Esophagus muscularis mucosa (tissue), 4 donors: ENCODE measurements around the gene RIN3. TPM values are rescaled to one million over a fixed set of nuclear protein-coding genes. Genes with fewer than 3 reads are reported as not detected.

Experiments
- DNase-seq: peaks from one replicate; pipeline ENCODE4 v3.0.0-alpha.2; 2017; ENCODE audit errors: extremely low spot score
- H3K27ac ChIP-seq, 4 donors: fragments of 200-600 bp; sonication (generic); replicated peaks in 1 of 4; 1 replicate in 3 of 4; 2 replicates in 1 of 4; pipeline ENCODE4 v1.5.1; 2016 to 2019; ENCODE audit warnings: mild to moderate bottlenecking in 1 of 4
- H3K27me3 ChIP-seq, 4 donors: fragments of 200-600 bp; sonication (generic); one replicate each; pipeline versions ENCODE4 v1.5.1 to v1.6.0; 2016 to 2019
- H3K36me3 ChIP-seq, 4 donors: fragments of 200-600 bp; sonication (generic); one replicate each; pipeline ENCODE4 v1.5.1; 2016 to 2019
- H3K4me1 ChIP-seq, 4 donors: fragments of 200-600 bp; sonication (generic); one replicate each; pipeline ENCODE4 v1.5.1; 2016 to 2019
- H3K4me3 ChIP-seq, 4 donors: fragments of 200-600 bp; sonication (generic); 1 replicate in 2 of 4; 2 replicates in 2 of 4; pipeline ENCODE4 v1.5.1; 2016 to 2019; ENCODE audit warnings: mild to moderate bottlenecking in 4 of 4, moderate library complexity in 1 of 4
- H3K9me3 ChIP-seq, 4 donors: fragments of 200-600 bp; sonication (generic); 1 replicate in 3 of 4; 2 replicates in 1 of 4; pipeline ENCODE4 v1.5.1; 2016 to 2019
- EP300 ChIP-seq: sonication (generic); formaldehyde crosslinking; IDR thresholded peaks from one replicate; pipeline ENCODE4 v1.6.1; 2017; ENCODE audit warnings: antibody characterized with exemption
- POLR2A ChIP-seq: fragments of 450-650 bp; IDR thresholded peaks from one replicate; pipeline ENCODE4 v1.6.1; 2017; ENCODE audit warnings: antibody characterized with exemption, moderate library complexity, mild to moderate bottlenecking, low read depth
- POLR2AphosphoS5 ChIP-seq, 2 donors: sonication (generic); formaldehyde crosslinking; IDR thresholded peaks; one replicate each; pipeline ENCODE4 v1.6.1; 2017; ENCODE audit warnings: antibody characterized with exemption in 2 of 2
- WGBS: methylation state at CpG from one replicate; pipeline ENCODE4 v1.1.5; 2018; 5-methylcytosine and 5-hydroxymethylcytosine counted together
- intact Hi-C: fragments of 100-400 bp; cut with DNase I; formaldehyde crosslinking; loops from one replicate; pipeline ENCODE4 v1.15.1; 2023
- total RNA-seq, 4 donors: library from RNA; depleted of rRNA; stranded (reverse); fragments of >200 nt; gene quantifications; one replicate each; pipeline versions ENCODE4 v1.1.0 to v1.2.1, GENCODE V29; 2016
- TF ChIP-seq, protein P1 (sequence below), 3 experiments: fragments of 200-600 bp in 2 of 3; fragments of 450-650 bp in 1 of 3; sonication (generic) in 2 of 3; IDR thresholded peaks; one replicate each; pipeline ENCODE4 v1.5.1; 2017 to 2019; ENCODE audit warnings: antibody characterized with exemption in 3 of 3, mild to moderate bottlenecking in 2 of 3, moderate library complexity in 1 of 3

Gene RIN3
- total RNA-seq, 4 donors from 2014 or later = 10.6 to 20.0 (median 13.1) TPM

DNA sequence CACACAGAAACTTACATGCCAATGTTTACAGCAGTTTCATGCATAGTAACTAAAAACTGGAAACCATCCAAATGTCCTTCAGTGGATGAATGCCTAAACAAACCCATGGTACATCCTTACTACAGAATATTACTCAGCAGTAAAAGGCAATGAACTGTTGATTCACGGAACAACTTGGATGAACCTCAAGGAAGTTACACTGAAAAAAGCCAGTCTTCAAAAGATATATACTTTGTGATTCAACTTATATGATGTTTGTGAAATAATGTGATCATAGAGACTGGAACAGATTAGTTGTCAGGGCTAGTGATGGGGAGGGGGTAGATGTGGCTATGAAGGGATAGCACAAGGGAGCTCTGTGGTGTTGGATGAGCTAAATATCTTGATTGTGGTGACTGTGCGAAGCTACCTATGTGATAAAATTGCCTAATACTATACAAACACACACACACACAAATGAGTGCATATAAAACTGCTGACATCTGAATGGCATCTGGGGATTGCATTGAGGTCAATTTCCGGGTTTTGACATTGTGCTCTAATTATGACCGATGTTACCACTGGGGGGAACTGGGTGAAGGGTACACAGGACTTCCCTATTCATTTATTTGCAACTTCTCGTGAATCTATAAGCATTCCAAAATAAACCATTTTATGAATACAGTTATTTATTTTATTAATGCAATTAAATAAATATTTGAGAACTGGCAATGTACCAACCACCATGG, 94.3 kb downstream of the RIN3 start:
- Histone ChIP-seq H3K4me3 (no peak overlapping the region), H3K36me3 (peaks cover 0 to 4% (median 0%) of the 10 kb centered on the region in 4 donors), H3K27me3 (no peaks in the 10 kb centered on the region), H3K9me3 (no peaks in the 10 kb centered on the region), H3K4me1 (peaks cover 13 to 57% (median 37%) of the 10 kb centered on the region in 4 donors), H3K27ac (peak overlapping the region in 1 of 4 donors; percentile 33)
- TF ChIP-seq POLR2A = no peak
- no peak for TF ChIP-seq EP300
- no peak for TF ChIP-seq POLR2AphosphoS5 (IDR thresholded peaks at IDR 0.05)
- TF ChIP-seq, protein P1, sequence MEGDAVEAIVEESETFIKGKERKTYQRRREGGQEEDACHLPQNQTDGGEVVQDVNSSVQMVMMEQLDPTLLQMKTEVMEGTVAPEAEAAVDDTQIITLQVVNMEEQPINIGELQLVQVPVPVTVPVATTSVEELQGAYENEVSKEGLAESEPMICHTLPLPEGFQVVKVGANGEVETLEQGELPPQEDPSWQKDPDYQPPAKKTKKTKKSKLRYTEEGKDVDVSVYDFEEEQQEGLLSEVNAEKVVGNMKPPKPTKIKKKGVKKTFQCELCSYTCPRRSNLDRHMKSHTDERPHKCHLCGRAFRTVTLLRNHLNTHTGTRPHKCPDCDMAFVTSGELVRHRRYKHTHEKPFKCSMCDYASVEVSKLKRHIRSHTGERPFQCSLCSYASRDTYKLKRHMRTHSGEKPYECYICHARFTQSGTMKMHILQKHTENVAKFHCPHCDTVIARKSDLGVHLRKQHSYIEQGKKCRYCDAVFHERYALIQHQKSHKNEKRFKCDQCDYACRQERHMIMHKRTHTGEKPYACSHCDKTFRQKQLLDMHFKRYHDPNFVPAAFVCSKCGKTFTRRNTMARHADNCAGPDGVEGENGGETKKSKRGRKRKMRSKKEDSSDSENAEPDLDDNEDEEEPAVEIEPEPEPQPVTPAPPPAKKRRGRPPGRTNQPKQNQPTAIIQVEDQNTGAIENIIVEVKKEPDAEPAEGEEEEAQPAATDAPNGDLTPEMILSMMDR (IDR thresholded peaks at IDR 0.05) = no peak
- intact Hi-C loops = no loop called here
- WGBS = 86% methylated on average over 5 of the region's 5 CpGs
- no peak for DNase-seq

DNA sequence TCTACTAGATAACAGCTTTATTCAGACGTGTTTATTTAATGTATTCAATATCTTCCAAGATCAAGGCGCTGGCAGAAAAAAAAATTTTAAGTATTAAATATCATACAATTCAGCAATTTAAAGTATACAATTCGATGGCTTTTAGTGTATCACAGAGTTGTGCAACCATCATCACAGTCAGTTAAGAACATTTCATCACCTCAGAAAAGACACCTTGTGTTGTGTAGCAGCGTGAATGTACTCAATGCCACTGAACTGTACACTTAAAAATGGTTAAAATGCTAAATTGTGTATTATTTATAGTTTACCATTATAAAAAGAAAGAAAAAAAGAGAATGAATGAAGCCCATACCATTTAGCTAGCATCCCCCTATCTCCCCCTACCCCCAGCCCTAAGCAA, 96.4 kb downstream of the RIN3 start:
- Histone ChIP-seq H3K27ac (peak overlapping the region in 1 of 4 donors; percentile 63), H3K27me3 (no peaks in the 10 kb centered on the region), H3K9me3 (no peaks in the 10 kb centered on the region), H3K4me1 (peaks cover 0 to 39% (median 19%) of the 10 kb centered on the region in 4 donors), H3K36me3 (peaks cover 0 to 4% (median 0%) of the 10 kb centered on the region in 4 donors), H3K4me3 (no peak overlapping the region)
- WGBS = 87% methylated on average over 4 of the region's 4 CpGs
- no peak for DNase-seq
- intact Hi-C loops = loop anchor here (5.0 kb wide), 1 partner anchor 67 kb away; no protein-coding TSS in a partner anchor
- TF ChIP-seq, protein P1 (IDR thresholded peaks at IDR 0.05) = no peak
- TF ChIP-seq POLR2A (no peak), EP300 (no peak), POLR2AphosphoS5 (IDR thresholded peaks at IDR 0.05) (no peak)

DNA sequence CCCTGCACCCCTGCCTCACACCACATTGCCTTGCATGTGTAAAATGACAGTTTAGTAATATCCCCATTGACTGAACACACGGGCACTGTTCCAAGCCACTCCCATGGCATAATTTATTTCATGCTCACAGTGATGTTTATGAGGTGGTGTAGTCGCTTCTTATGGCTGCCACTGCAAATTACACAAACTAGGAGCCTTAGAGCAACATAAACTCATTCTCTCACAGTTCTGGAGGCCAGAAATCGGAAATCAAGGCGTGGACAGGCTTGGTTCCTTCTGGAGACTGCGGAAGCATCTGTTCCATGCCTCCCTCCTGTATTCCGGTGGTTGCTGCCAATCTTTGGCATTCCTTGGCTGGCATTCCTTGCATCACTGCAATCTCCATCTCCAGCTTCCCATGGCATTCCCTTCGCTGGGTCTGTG, 97.3 kb downstream of the RIN3 start:
- no peaks in the 10 kb centered on the region for H3K9me3 ChIP-seq
- DNase-seq = no peak
- H3K36me3 ChIP-seq = peaks cover 0 to 11% (median 2%) of the 10 kb centered on the region in 4 donors
- TF ChIP-seq, protein P1 (IDR thresholded peaks at IDR 0.05) = no peak
- TF ChIP-seq POLR2A (no peak), EP300 (no peak), POLR2AphosphoS5 (IDR thresholded peaks at IDR 0.05) (no peak)
- 79% methylated on average over 7 of the region's 7 CpGs for WGBS
- no peaks in the 10 kb centered on the region for H3K27me3 ChIP-seq
- peaks cover 0 to 32% (median 15%) of the 10 kb centered on the region in 4 donors for H3K4me1 ChIP-seq
- no peak overlapping the region for H3K27ac ChIP-seq
- intact Hi-C loops = loop anchor here (5.0 kb wide), 1 partner anchor 66 kb away; no protein-coding TSS in a partner anchor
- H3K4me3 ChIP-seq = no peak overlapping the region

DNA sequence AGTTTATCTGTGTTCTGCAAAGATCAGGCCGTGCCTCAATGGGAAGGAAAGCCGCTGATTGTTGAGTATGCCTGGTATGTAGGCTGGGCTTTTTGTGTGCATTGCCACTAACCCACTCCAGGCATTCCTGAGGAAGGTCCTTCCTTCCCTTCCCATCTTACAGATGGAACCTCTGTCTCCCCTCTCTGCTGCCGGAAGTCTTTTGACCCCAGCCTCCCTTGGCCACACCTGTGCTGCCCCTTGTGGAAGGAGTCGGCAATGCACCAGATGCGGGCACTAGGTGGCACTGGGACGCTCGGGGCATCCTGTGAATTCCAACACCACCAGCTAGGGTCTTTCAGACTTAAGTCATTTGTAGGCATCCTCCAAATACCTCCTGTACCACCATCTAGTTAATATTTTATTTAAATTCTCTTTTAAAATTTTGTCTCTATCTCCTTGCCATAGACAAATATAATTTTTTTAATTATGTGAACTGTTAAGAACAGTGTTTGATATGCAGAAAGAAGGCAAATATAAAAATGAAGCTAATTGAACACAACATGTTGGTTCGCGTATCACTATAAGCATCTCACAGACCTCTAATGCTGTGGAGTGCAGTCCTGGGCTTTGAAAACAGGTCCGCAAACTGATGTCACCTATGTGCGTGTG, 99.6 kb downstream of the RIN3 start:
- Histone ChIP-seq H3K36me3 (peaks cover 0 to 11% (median 2%) of the 10 kb centered on the region in 4 donors), H3K9me3 (no peaks in the 10 kb centered on the region), H3K27me3 (no peaks in the 10 kb centered on the region), H3K4me1 (peaks cover 0 to 32% (median 12%) of the 10 kb centered on the region in 4 donors), H3K4me3 (no peak overlapping the region), H3K27ac (no peak overlapping the region)
- intact Hi-C loops = loop anchor here (5.0 kb wide), 1 partner anchor 64 kb away; no protein-coding TSS in a partner anchor
- WGBS = 65% methylated on average over 9 of the region's 11 CpGs
- DNase-seq = no peak
- TF ChIP-seq, protein P1 (IDR thresholded peaks at IDR 0.05) = peak; percentile 46 to 64 (median 62)
- no peak for TF ChIP-seq POLR2AphosphoS5 (IDR thresholded peaks at IDR 0.05)
